HEK293 (cell line): ENCODE data around the gene DROSHA.

Experiments used
- CTCF ChIA-PET: fragments of 350-600 bp; formaldehyde crosslinking; extraction: SDS; loops from one replicate; lab custom pipeline; 2021; ENCODE audit warnings: antibody characterized with exemption; lab: Yijun Ruan, JAX
- POLR2A ChIA-PET: fragments of 300-600 bp; formaldehyde crosslinking; extraction: SDS; loops from one replicate; lab custom pipeline; 2020; ENCODE audit warnings: antibody characterized with exemption, inconsistent platforms; lab: Yijun Ruan, JAX
- H3K27ac ChIP-seq: fragments of 200-500 bp; sonication (Bioruptor generic); 2 replicates; pipeline ENCODE4 v1.5.1; 2014; ENCODE audit warnings: low read depth, low read length, control low read depth, inconsistent platforms; ENCODE audit errors: extremely low read depth
- H3K36me3 ChIP-seq, 2 experiments: fragments of 200-500 bp in 1 of 2; sonication (Bioruptor generic) in 1 of 2; 1 replicate in 1 of 2; 2 replicates in 1 of 2; pipeline ENCODE4 v1.5.1; 2014 to 2017; ENCODE audit warnings: inconsistent platforms in 2 of 2, low read length in 2 of 2; ENCODE audit not compliant: control insufficient read depth in 2 of 2, insufficient read depth in 1 of 2
- H3K4me1 ChIP-seq: fragments of 200-500 bp; sonication (Bioruptor generic); 2 replicates; pipeline ENCODE4 v1.5.1; 2014; ENCODE audit warnings: mild to moderate bottlenecking, low read length, inconsistent platforms; ENCODE audit not compliant: control insufficient read depth, insufficient read depth
- H3K4me3 ChIP-seq: 2 replicates; pipeline ENCODE4 v1.5.1; 2011; ENCODE audit warnings: low read depth, mild to moderate bottlenecking, control low read depth, low read length, moderate library complexity
- H3K9me3 ChIP-seq: fragments of 200-500 bp; sonication (Bioruptor generic); 2 replicates; pipeline ENCODE4 v1.5.1; 2014; ENCODE audit warnings: low read depth, low read length, inconsistent platforms; ENCODE audit not compliant: control insufficient read depth, insufficient read depth
- BCL6B ChIP-seq: fragments of 450-650 bp; formaldehyde crosslinking; IDR thresholded peaks from 2 replicates; pipeline ENCODE4 v1.5.1; 2017; ENCODE audit warnings: missing biosample characterization, missing genetic modification characterization
- OVOL3 ChIP-seq: fragments of 450-650 bp; formaldehyde crosslinking; IDR thresholded peaks from 2 replicates; pipeline ENCODE4 v1.5.1; 2016; ENCODE audit warnings: missing biosample characterization, missing genetic modification characterization
- RBAK ChIP-seq: fragments of 450-650 bp; formaldehyde crosslinking; IDR thresholded peaks from 2 replicates; pipeline ENCODE4 v1.5.1; 2016; ENCODE audit warnings: missing biosample characterization, missing genetic modification characterization
- ZFHX2 ChIP-seq: fragments of 450-650 bp; formaldehyde crosslinking; conservative IDR thresholded peaks from 2 replicates; pipeline ENCODE4 v1.5.1; 2016; ENCODE audit warnings: missing biosample characterization, missing genetic modification characterization
- ZFP3 ChIP-seq: fragments of 450-650 bp; formaldehyde crosslinking; IDR thresholded peaks from 2 replicates; pipeline ENCODE4 v1.5.1; 2016; ENCODE audit warnings: low read depth, missing biosample characterization, missing genetic modification characterization
- ZFP37 ChIP-seq: fragments of 450-650 bp; formaldehyde crosslinking; IDR thresholded peaks from 2 replicates; pipeline ENCODE4 v1.5.1; 2016; ENCODE audit warnings: missing biosample characterization, missing genetic modification characterization
- ZNF114 ChIP-seq: fragments of 450-650 bp; formaldehyde crosslinking; IDR thresholded peaks from 2 replicates; pipeline ENCODE4 v1.5.0; 2017; ENCODE audit warnings: missing biosample characterization, missing genetic modification characterization
- ZNF248 ChIP-seq: fragments of 450-650 bp; formaldehyde crosslinking; IDR thresholded peaks from 2 replicates; pipeline ENCODE4 v1.5.1; 2017; ENCODE audit warnings: missing biosample characterization, missing genetic modification characterization
- ZNF391 ChIP-seq: fragments of 450-650 bp; formaldehyde crosslinking; IDR thresholded peaks from 2 replicates; pipeline ENCODE4 v1.5.1; 2016; ENCODE audit warnings: low read depth, missing biosample characterization, missing genetic modification characterization, borderline replicate concordance
- ZNF48 ChIP-seq: fragments of 450-650 bp; formaldehyde crosslinking; IDR thresholded peaks from 2 replicates; pipeline ENCODE4 v1.5.1; 2016; ENCODE audit warnings: missing biosample characterization, missing genetic modification characterization
- ZNF548 ChIP-seq: fragments of 450-650 bp; formaldehyde crosslinking; IDR thresholded peaks from 2 replicates; pipeline ENCODE4 v1.5.1; 2016; ENCODE audit warnings: missing biosample characterization, missing genetic modification characterization
- ZNF623 ChIP-seq: fragments of 450-650 bp; formaldehyde crosslinking; IDR thresholded peaks from 2 replicates; pipeline ENCODE4 v1.5.1; 2016; ENCODE audit warnings: missing biosample characterization, missing genetic modification characterization
- ZNF701 ChIP-seq: fragments of 450-650 bp; formaldehyde crosslinking; IDR thresholded peaks from 2 replicates; pipeline ENCODE4 v1.5.1; 2016; ENCODE audit warnings: missing biosample characterization, missing genetic modification characterization
- ZNF76 ChIP-seq: fragments of 450-650 bp; formaldehyde crosslinking; IDR thresholded peaks from 2 replicates; pipeline ENCODE4; 2016; ENCODE audit warnings: low read depth, missing biosample characterization, missing genetic modification characterization, borderline replicate concordance
- ZNF791 ChIP-seq: fragments of 450-650 bp; formaldehyde crosslinking; IDR thresholded peaks from 2 replicates; pipeline ENCODE4 v1.5.1; 2016; ENCODE audit warnings: missing biosample characterization, missing genetic modification characterization
- ZNF843 ChIP-seq: fragments of 450-650 bp; formaldehyde crosslinking; IDR thresholded peaks from 2 replicates; pipeline ENCODE4 v1.5.1; 2016; ENCODE audit warnings: missing biosample characterization, missing genetic modification characterization
- ZSCAN18 ChIP-seq: fragments of 450-650 bp; formaldehyde crosslinking; IDR thresholded peaks from 2 replicates; pipeline ENCODE4 v1.5.1; 2016; ENCODE audit warnings: missing biosample characterization, missing genetic modification characterization
- ZSCAN30 ChIP-seq: fragments of 450-650 bp; IDR thresholded peaks from 2 replicates; pipeline ENCODE4 v1.5.1; 2018; ENCODE audit warnings: missing biosample characterization, mild to moderate bottlenecking, missing genetic modification characterization, moderate library complexity
- TF ChIP-seq, protein P1 (sequence below): IDR thresholded peaks from 2 replicates; pipeline ENCODE4 v1.6.1; 2011; ENCODE audit warnings: mild to moderate bottlenecking, low read depth, low read length, borderline replicate concordance
- TF ChIP-seq, protein P2 (sequence below): fragments of 450-650 bp; IDR thresholded peaks from 2 replicates; pipeline ENCODE4 v1.5.1; 2018; ENCODE audit warnings: missing biosample characterization, mild to moderate bottlenecking, missing genetic modification characterization
- TF ChIP-seq, protein P3 (sequence below): fragments of 450-650 bp; formaldehyde crosslinking; IDR thresholded peaks from 2 replicates; pipeline ENCODE4 v1.5.1; 2016; ENCODE audit warnings: missing biosample characterization, missing genetic modification characterization, borderline replicate concordance
- TF ChIP-seq, protein P4 (sequence below): fragments of 450-650 bp; formaldehyde crosslinking; IDR thresholded peaks from 2 replicates; pipeline ENCODE4 v1.5.1; 2016; ENCODE audit warnings: missing biosample characterization, missing genetic modification characterization
- TF ChIP-seq, protein P5 (sequence below): fragments of 450-650 bp; formaldehyde crosslinking; IDR thresholded peaks from 2 replicates; pipeline ENCODE4 v1.5.1; 2016; ENCODE audit warnings: missing biosample characterization, missing genetic modification characterization

DROSHA gene

GRCh38 chr5:31380049-31380448 lies 151.8 kb downstream of the DROSHA start:
- Histone ChIP-seq H3K9me3 (no peaks in the 10 kb centered on the region), H3K27ac (no peak overlapping the region), H3K4me3 (no peak overlapping the region), H3K4me1 (peaks cover 3% of the 10 kb centered on the region; the same call in 1 of the 2 replicates), H3K36me3 (no peaks in the 10 kb centered on the region)
- ChIA-PET POLR2A (no interaction called here), CTCF (no interaction called here)
- TF ChIP-seq ZNF548 (tag by site-specific recombination) (no peak), BCL6B (tag by site-specific recombination) (no peak), OVOL3 (tag by site-specific recombination) (no peak), ZFP3 (tag by site-specific recombination) (no peak), ZSCAN18 (no peak), ZNF623 (tag by site-specific recombination) (no peak), ZNF114 (tag by site-specific recombination) (no peak), ZNF248 (tag by site-specific recombination) (no peak), ZSCAN30 (no peak)
- TF ChIP-seq, protein P1, sequence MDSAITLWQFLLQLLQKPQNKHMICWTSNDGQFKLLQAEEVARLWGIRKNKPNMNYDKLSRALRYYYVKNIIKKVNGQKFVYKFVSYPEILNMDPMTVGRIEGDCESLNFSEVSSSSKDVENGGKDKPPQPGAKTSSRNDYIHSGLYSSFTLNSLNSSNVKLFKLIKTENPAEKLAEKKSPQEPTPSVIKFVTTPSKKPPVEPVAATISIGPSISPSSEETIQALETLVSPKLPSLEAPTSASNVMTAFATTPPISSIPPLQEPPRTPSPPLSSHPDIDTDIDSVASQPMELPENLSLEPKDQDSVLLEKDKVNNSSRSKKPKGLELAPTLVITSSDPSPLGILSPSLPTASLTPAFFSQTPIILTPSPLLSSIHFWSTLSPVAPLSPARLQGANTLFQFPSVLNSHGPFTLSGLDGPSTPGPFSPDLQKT = no peak
- TF ChIP-seq, protein P2, sequence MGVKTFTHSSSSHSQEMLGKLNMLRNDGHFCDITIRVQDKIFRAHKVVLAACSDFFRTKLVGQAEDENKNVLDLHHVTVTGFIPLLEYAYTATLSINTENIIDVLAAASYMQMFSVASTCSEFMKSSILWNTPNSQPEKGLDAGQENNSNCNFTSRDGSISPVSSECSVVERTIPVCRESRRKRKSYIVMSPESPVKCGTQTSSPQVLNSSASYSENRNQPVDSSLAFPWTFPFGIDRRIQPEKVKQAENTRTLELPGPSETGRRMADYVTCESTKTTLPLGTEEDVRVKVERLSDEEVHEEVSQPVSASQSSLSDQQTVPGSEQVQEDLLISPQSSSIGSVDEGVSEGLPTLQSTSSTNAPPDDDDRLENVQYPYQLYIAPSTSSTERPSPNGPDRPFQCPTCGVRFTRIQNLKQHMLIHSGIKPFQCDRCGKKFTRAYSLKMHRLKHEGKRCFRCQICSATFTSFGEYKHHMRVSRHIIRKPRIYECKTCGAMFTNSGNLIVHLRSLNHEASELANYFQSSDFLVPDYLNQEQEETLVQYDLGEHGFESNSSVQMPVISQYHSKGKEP (tag by site-specific recombination) = no peak
- TF ChIP-seq, protein P3, sequence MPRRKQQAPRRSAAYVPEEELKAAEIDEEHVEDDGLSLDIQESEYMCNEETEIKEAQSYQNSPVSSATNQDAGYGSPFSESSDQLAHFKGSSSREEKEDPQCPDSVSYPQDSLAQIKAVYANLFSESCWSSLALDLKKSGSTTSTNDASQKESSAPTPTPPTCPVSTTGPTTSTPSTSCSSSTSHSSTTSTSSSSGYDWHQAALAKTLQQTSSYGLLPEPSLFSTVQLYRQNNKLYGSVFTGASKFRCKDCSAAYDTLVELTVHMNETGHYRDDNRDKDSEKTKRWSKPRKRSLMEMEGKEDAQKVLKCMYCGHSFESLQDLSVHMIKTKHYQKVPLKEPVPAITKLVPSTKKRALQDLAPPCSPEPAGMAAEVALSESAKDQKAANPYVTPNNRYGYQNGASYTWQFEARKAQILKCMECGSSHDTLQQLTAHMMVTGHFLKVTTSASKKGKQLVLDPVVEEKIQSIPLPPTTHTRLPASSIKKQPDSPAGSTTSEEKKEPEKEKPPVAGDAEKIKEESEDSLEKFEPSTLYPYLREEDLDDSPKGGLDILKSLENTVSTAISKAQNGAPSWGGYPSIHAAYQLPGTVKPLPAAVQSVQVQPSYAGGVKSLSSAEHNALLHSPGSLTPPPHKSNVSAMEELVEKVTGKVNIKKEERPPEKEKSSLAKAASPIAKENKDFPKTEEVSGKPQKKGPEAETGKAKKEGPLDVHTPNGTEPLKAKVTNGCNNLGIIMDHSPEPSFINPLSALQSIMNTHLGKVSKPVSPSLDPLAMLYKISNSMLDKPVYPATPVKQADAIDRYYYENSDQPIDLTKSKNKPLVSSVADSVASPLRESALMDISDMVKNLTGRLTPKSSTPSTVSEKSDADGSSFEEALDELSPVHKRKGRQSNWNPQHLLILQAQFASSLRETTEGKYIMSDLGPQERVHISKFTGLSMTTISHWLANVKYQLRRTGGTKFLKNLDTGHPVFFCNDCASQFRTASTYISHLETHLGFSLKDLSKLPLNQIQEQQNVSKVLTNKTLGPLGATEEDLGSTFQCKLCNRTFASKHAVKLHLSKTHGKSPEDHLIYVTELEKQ (tag by site-specific recombination) = no peak

DNA sequence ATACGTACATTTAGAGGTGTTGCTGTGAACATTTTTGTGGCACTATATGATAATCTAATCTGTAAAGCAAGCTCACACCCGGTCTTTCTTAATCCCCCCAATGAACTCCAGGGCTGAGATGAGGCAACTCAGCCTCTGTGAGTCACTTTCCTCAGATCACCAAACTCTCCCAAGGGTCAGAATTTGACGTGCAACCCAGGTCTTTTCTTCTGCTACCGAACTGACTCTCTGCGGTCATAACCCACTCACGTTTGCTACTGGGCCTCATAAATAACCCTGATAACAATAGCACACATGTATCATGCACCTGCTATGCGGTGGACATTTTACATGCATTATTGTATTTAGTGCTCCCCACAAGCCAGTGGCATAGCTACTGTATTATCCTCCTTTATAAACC lies 153.1 kb downstream of the DROSHA start:
- Histone ChIP-seq H3K4me1 (peaks cover 3% of the 10 kb centered on the region; the same call in 1 of the 2 replicates), H3K36me3 (no peaks in the 10 kb centered on the region), H3K27ac (no peak overlapping the region), H3K9me3 (no peaks in the 10 kb centered on the region), H3K4me3 (no peak overlapping the region)
- ChIA-PET POLR2A (no interaction called here), CTCF (interaction anchor here (0.7 kb wide), 1 partner anchor 643 kb away, joined by 3 read pairs; no protein-coding TSS in a partner anchor)
- TF ChIP-seq, protein P4, sequence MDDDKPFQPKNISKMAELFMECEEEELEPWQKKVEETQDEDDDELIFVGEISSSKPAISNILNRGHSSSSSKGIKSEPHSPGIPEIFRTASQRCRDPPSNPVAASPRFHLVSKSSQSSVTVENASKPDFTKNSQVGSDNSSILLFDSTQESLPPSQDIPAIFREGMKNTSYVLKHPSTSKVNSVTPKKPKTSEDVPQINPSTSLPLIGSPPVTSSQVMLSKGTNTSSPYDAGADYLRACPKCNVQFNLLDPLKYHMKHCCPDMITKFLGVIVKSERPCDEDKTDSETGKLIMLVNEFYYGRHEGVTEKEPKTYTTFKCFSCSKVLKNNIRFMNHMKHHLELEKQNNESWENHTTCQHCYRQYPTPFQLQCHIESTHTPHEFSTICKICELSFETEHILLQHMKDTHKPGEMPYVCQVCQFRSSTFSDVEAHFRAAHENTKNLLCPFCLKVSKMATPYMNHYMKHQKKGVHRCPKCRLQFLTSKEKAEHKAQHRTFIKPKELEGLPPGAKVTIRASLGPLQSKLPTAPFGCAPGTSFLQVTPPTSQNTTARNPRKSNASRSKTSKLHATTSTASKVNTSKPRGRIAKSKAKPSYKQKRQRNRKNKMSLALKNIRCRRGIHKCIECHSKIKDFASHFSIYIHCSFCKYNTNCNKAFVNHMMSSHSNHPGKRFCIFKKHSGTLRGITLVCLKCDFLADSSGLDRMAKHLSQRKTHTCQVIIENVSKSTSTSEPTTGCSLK (tag by site-specific recombination) = no peak
- TF ChIP-seq RBAK (tag by site-specific recombination) (no peak), ZNF843 (tag by site-specific recombination) (no peak), ZNF48 (no peak), ZNF76 (no peak), ZFP37 (tag by site-specific recombination) (no peak), ZNF391 (no peak), ZNF701 (tag by site-specific recombination) (no peak), ZFHX2 (tag by site-specific recombination) (no peak), ZNF791 (tag by site-specific recombination) (no peak)
- TF ChIP-seq, protein P5, sequence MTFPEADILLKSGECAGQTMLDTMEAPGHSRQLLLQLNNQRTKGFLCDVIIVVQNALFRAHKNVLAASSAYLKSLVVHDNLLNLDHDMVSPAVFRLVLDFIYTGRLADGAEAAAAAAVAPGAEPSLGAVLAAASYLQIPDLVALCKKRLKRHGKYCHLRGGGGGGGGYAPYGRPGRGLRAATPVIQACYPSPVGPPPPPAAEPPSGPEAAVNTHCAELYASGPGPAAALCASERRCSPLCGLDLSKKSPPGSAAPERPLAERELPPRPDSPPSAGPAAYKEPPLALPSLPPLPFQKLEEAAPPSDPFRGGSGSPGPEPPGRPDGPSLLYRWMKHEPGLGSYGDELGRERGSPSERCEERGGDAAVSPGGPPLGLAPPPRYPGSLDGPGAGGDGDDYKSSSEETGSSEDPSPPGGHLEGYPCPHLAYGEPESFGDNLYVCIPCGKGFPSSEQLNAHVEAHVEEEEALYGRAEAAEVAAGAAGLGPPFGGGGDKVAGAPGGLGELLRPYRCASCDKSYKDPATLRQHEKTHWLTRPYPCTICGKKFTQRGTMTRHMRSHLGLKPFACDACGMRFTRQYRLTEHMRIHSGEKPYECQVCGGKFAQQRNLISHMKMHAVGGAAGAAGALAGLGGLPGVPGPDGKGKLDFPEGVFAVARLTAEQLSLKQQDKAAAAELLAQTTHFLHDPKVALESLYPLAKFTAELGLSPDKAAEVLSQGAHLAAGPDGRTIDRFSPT = no peak
